Breast epithelium (tissue), 4 donors: ENCODE data around the gene SARM1. TPM values are rescaled to one million over a fixed set of nuclear protein-coding genes. Genes with fewer than 3 reads are reported as not detected.

Experiments used
- DNase-seq, 2 donors: peaks; one replicate each; pipeline ENCODE4 v3.0.0-alpha.2; 2019; ENCODE audit warnings: low spot score in 2 of 2
- H3K27ac ChIP-seq, 2 donors: fragments of 200-600 bp; sonication (generic) in 1 of 2; one replicate each; pipeline ENCODE4 v1.5.1; 2016 to 2019; ENCODE audit warnings: mild to moderate bottlenecking in 1 of 2
- H3K27me3 ChIP-seq, 2 donors: fragments of 200-600 bp; sonication (generic) in 1 of 2; one replicate each; pipeline versions ENCODE4 v1.5.1 to v1.6.0; 2017 to 2019; ENCODE audit warnings: control low read depth in 1 of 2, mild to moderate bottlenecking in 1 of 2
- H3K36me3 ChIP-seq: fragments of 200-600 bp; one replicate; pipeline ENCODE4 v1.5.1; 2019
- H3K4me1 ChIP-seq, 2 donors: fragments of 200-600 bp; sonication (generic); one replicate each; pipeline ENCODE4 v1.5.1; 2016 to 2019; ENCODE audit warnings: control low read depth in 1 of 2
- H3K4me3 ChIP-seq, 3 donors: fragments of 200-600 bp; sonication (generic); 1 replicate in 2 of 3; 2 replicates in 1 of 3; pipeline ENCODE4 v1.5.1; 2016 to 2019; ENCODE audit warnings: mild to moderate bottlenecking in 3 of 3, moderate library complexity in 2 of 3
- H3K9me3 ChIP-seq, 2 donors: fragments of 200-600 bp; sonication (generic) in 1 of 2; one replicate each; pipeline ENCODE4 v1.5.1; 2016 to 2019; ENCODE audit warnings: control low read depth in 1 of 2
- CTCF ChIP-seq, 3 donors: fragments of 450-650 bp; IDR thresholded peaks; one replicate each; pipeline ENCODE4 v1.5.1; 2016 to 2017; ENCODE audit warnings: antibody characterized with exemption in 3 of 3, mild to moderate bottlenecking in 3 of 3, moderate library complexity in 3 of 3
- POLR2A ChIP-seq: fragments of 450-650 bp; IDR thresholded peaks from one replicate; pipeline ENCODE4 v1.6.1; 2016; ENCODE audit warnings: antibody characterized with exemption, mild to moderate bottlenecking, moderate library complexity
- POLR2AphosphoS5 ChIP-seq, 3 donors: sonication (generic); formaldehyde crosslinking; IDR thresholded peaks; one replicate each; pipeline ENCODE4 v1.6.1; 2017; ENCODE audit warnings: antibody characterized with exemption in 3 of 3
- intact Hi-C: fragments of 100-400 bp; cut with DNase I; formaldehyde crosslinking; loops from one replicate; pipeline ENCODE4 v1.15.1; 2023; ENCODE audit warnings: low total_unique reads
- total RNA-seq, 3 donors: library from RNA; depleted of rRNA; stranded (reverse); fragments of >200 nt; gene quantifications; one replicate each; pipeline ENCODE4 v1.1.0, GENCODE V29; 2016

The SARM1 gene
- total RNA-seq, 3 donors from 2014 or later: 6.4 to 14.3 (median 13.8) TPM

GRCh38 chr17:28416703-28417311, 45.3 kb downstream of the SARM1 start:
- DNase-seq: no peak
- TF ChIP-seq POLR2AphosphoS5 (IDR thresholded peaks at IDR 0.05) (no peak), CTCF (IDR thresholded peaks at IDR 0.05) (peak in 2 of 3 donors; percentile 39 to 54), POLR2A (no peak)
- Histone ChIP-seq H3K27ac (no peak overlapping the region), H3K4me1 (no peaks in the 10 kb centered on the region), H3K9me3 (no peaks in the 10 kb centered on the region), H3K36me3 (no peaks in the 10 kb centered on the region), H3K27me3 (no peaks in the 10 kb centered on the region), H3K4me3 (no peak overlapping the region)
- intact Hi-C loops: no loop called here

DNA sequence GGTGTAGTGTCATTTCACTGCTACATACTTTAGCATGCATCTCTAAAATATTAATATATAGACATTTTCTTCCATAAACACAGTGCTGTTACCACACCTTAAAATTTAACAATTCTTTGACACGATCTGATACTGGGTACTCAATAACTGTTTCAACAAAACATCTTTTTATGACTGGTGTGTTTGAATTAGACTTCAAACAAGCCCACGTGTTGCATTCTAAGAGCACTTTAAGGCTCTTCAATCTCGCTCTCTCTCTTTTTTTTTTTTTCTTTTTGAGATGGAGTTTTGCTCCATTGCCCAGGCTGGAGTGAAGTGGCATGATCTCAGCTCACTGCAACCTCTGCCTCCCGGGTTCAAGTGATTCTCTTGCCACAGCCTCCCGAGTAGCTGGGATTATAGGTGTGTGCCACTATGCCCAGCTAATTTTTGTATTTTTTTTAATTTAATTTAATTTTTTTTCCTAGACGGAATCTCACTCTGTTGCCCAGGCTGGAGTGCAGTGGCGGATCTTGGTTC, 50.4 kb downstream of the SARM1 start:
- Histone ChIP-seq H3K27ac (no peak overlapping the region), H3K27me3 (no peaks in the 10 kb centered on the region), H3K9me3 (no peaks in the 10 kb centered on the region), H3K4me3 (no peak overlapping the region), H3K36me3 (no peaks in the 10 kb centered on the region), H3K4me1 (no peaks in the 10 kb centered on the region)
- TF ChIP-seq POLR2AphosphoS5 (IDR thresholded peaks at IDR 0.05) (no peak), POLR2A (no peak), CTCF (IDR thresholded peaks at IDR 0.05) (no peak)
- DNase-seq: no peak
- intact Hi-C loops: no loop called here

DNA sequence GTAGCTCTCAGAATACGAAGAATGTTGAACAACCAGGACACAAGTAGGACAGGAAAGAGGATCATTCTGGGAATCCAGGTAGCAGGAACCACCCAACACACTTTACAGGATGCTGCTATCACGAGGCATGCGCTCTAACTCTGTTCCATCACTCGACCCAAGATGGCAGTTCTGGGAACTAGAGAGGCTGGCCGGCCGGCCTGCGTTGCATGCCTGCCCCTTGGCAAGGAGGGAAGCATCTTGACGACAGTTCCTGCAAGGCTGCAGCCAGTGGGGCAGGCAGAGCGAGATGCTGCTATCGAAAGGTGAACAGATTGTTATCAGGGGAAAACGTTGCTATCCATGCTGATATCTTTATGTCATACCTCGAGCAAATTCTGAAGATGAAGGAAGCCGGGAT, 53.7 kb downstream of the SARM1 start:
- Histone ChIP-seq H3K36me3 (no peaks in the 10 kb centered on the region), H3K27me3 (no peaks in the 10 kb centered on the region), H3K4me3 (no peak overlapping the region), H3K9me3 (no peaks in the 10 kb centered on the region), H3K4me1 (no peaks in the 10 kb centered on the region), H3K27ac (no peak overlapping the region)
- TF ChIP-seq CTCF (IDR thresholded peaks at IDR 0.05) (no peak), POLR2A (no peak), POLR2AphosphoS5 (IDR thresholded peaks at IDR 0.05) (no peak)
- DNase-seq: no peak
- intact Hi-C loops: no loop called here

- intact Hi-C loops: no loop called here
- no peak for DNase-seq
Measured at GRCh38 chr17:28426081-28426519, 54.6 kb downstream of the SARM1 start.

More at GRCh38 chr17:28426081-28426519, 54.6 kb downstream of the SARM1 start:
- TF ChIP-seq CTCF (IDR thresholded peaks at IDR 0.05) (no peak), POLR2A (no peak), POLR2AphosphoS5 (IDR thresholded peaks at IDR 0.05) (no peak)
- Histone ChIP-seq H3K9me3 (no peaks in the 10 kb centered on the region), H3K4me1 (no peaks in the 10 kb centered on the region), H3K27me3 (no peaks in the 10 kb centered on the region), H3K4me3 (no peak overlapping the region), H3K36me3 (no peaks in the 10 kb centered on the region), H3K27ac (no peak overlapping the region)
